22Rv1 (cell line): ENCODE measurements around the gene TICAM2.

Experiments
- H3K27ac ChIP-seq: fragments of 450-650 bp; 2 replicates; pipeline ENCODE4 v1.5.1; 2017
- CTCF ChIP-seq: fragments of 450-650 bp; IDR thresholded peaks from 2 replicates; pipeline ENCODE4 v1.5.1; 2017; ENCODE audit warnings: mild to moderate bottlenecking
- ZFX ChIP-seq: fragments of 450-650 bp; IDR thresholded peaks from 2 replicates; pipeline ENCODE4 v1.6.1; 2017; ENCODE audit warnings: antibody characterized with exemption, borderline replicate concordance

The TICAM2 gene

GRCh38 chr5:115545351-115545882, 56.9 kb downstream of the TICAM2 start:
- TF ChIP-seq CTCF (no peak), ZFX (no peak)
- H3K27ac ChIP-seq: peak overlapping the region; percentile 86

- peak within 1 kb of the TSS; percentile 86 for H3K27ac ChIP-seq
- TF ChIP-seq ZFX (no peak), CTCF (no peak)
These were observed 57.6 kb downstream of the TICAM2 start, which contains the start of gene FEM1C for GRCh38 chr5:115544436-115545350. FEM1C (minus strand) TSS chr5:115544775; CDS start chr5:115543493, 1,282 bp downstream.

- TF ChIP-seq CTCF: no peak
- no peak for TF ChIP-seq ZFX
- H3K27ac ChIP-seq: peak overlapping the region; percentile 86
These were observed 58.2 kb downstream of the TICAM2 start for GRCh38 chr5:115544043-115544435.

GRCh38 chr5:115543365-115544042, 58.8 kb downstream of the TICAM2 start:
- peak overlapping the region; percentile 86 for H3K27ac ChIP-seq
- TF ChIP-seq CTCF (no peak), ZFX (no peak)

- TF ChIP-seq CTCF (no peak), ZFX (no peak)
- 0 out of 2 replicates have a peak overlapping the region, but pooled peaks have one; percentile 86 for H3K27ac ChIP-seq
These were observed 59.5 kb downstream of the TICAM2 start for GRCh38 chr5:115542651-115543364.

- H3K27ac ChIP-seq: no peak overlapping the region; the same call in 1 of the 2 replicates
- TF ChIP-seq ZFX: no peak
- no peak for TF ChIP-seq CTCF
These were observed 60.2 kb downstream of the TICAM2 start for GRCh38 chr5:115542086-115542485.
